H1 (cell line): ENCODE data around the gene CTCF. TPM values are rescaled to one million over a fixed set of nuclear protein-coding genes. Genes with fewer than 3 reads are reported as not detected.

Source experiments
- CTCF ChIA-PET: fragments of 300-600 bp; sonication (Branson Sonifier 250); formaldehyde crosslinking; loops from one replicate; lab custom pipeline; 2021; ENCODE audit not compliant: partially characterized antibody; lab: Charles Lee
- POLR2A ChIA-PET: fragments of 300-600 bp; sonication (Branson Sonifier 250); formaldehyde crosslinking; loops from one replicate; lab custom pipeline; 2021; ENCODE audit warnings: inconsistent platforms; ENCODE audit not compliant: partially characterized antibody; lab: Charles Lee
- DNase-seq, 2 experiments: peaks; one replicate each; pipeline versions ENCODE4 v3.0.0 to v3.0.0-alpha.2; 2010 to 2022; ENCODE audit warnings: low spot score in 2 of 2, low read depth in 1 of 2, mixed read lengths in 1 of 2
- FAIRE-seq: peaks from 2 replicates; lab custom pipeline; 2011; peaks lifted over from hg19 to GRCh38; lab: Jason Lieb, UNC
- H2AFZ ChIP-seq: 2 replicates; pipeline ENCODE4 v1.8.1; 2012; ENCODE audit warnings: low read length, inconsistent platforms
- H2AK5ac ChIP-seq: 2 replicates; pipeline ENCODE4 v1.6.1; 2013; ENCODE audit warnings: low read depth, low read length
- H2BK120ac ChIP-seq: replicated peaks from 2 replicates; pipeline ENCODE3; 2013; ENCODE audit warnings: low read depth, low read length, inconsistent platforms
- H2BK12ac ChIP-seq: 2 replicates; pipeline ENCODE4 v1.6.1; 2013; ENCODE audit warnings: low read depth, low read length
- H2BK15ac ChIP-seq: 2 replicates; pipeline ENCODE4 v1.6.1; 2013; ENCODE audit warnings: low read length
- H2BK20ac ChIP-seq: 2 replicates; pipeline ENCODE4 v1.6.1; 2013; ENCODE audit warnings: low read length
- H2BK5ac ChIP-seq: 2 replicates; pipeline ENCODE4 v1.6.1; 2013; ENCODE audit warnings: low read depth, low read length
- H3K14ac ChIP-seq: 2 replicates; pipeline ENCODE4 v1.6.1; 2013; ENCODE audit warnings: inconsistent platforms; ENCODE audit not compliant: insufficient read length
- H3K18ac ChIP-seq: 2 replicates; pipeline ENCODE4 v1.6.1; 2013; ENCODE audit warnings: low read length; ENCODE audit errors: extremely low read depth
- H3K23ac ChIP-seq: 2 replicates; pipeline ENCODE4 v1.6.1; 2013; ENCODE audit warnings: inconsistent platforms; ENCODE audit not compliant: insufficient read length
- H3K23me2 ChIP-seq: 2 replicates; pipeline ENCODE4 v1.6.1; 2013; ENCODE audit warnings: low read depth, low read length
- H3K27ac ChIP-seq: 2 replicates; pipeline ENCODE4 v1.6.1; 2011; ENCODE audit warnings: low read depth, low read length, inconsistent platforms
- H3K27me3 ChIP-seq, 4 experiments: replicated peaks in 1 of 4; 1 replicate in 1 of 4; 2 replicates in 3 of 4; pipeline versions ENCODE4 v1.6.1 to v1.8.1; 2011 to 2013; ENCODE audit warnings: low read length in 3 of 4, mild to moderate bottlenecking in 3 of 4, inconsistent platforms in 2 of 4, mixed read lengths in 2 of 4, moderate library complexity in 1 of 4; ENCODE audit not compliant: control insufficient read depth in 3 of 4, insufficient read depth in 3 of 4; ENCODE audit errors: extremely low read depth in 1 of 4
- H3K36me3 ChIP-seq, 4 experiments: 2 replicates each; pipeline versions ENCODE4 v1.6.1 to v1.8.1; 2011 to 2013; ENCODE audit warnings: mild to moderate bottlenecking in 4 of 4, low read length in 3 of 4, moderate library complexity in 2 of 4, control low read depth in 1 of 4, inconsistent platforms in 1 of 4; ENCODE audit not compliant: insufficient read depth in 4 of 4, control insufficient read depth in 2 of 4
- H3K4ac ChIP-seq: replicated peaks from 2 replicates; pipeline ENCODE3; 2013; ENCODE audit warnings: low read length, low read depth, mixed read lengths, inconsistent platforms; ENCODE audit not compliant: insufficient read length
- H3K4me1 ChIP-seq, 4 experiments: replicated peaks in 1 of 4; 1 replicate in 1 of 4; 2 replicates in 3 of 4; pipeline versions ENCODE4 v1.6.1 to v1.8.1; 2011 to 2013; ENCODE audit warnings: low read length in 3 of 4, inconsistent platforms in 2 of 4, mixed read lengths in 1 of 4; ENCODE audit not compliant: insufficient read depth in 4 of 4, control insufficient read depth in 3 of 4
- H3K4me2 ChIP-seq, 2 experiments: 2 replicates each; pipeline versions ENCODE4 v1.6.1 to v1.8.1; 2011 to 2013; ENCODE audit warnings: low read depth in 2 of 2, low read length in 2 of 2, control low read depth in 1 of 2, inconsistent platforms in 1 of 2, mild to moderate bottlenecking in 1 of 2; ENCODE audit not compliant: insufficient read depth in 1 of 2
- H3K4me3 ChIP-seq, 4 experiments: fragments of 200-600, 300-600 bp in 1 of 4; sonication (generic), shearing (Covaris generic), sonication (Bioruptor Twin) in 1 of 4; 2 replicates each; pipeline versions ENCODE4 v1.5.1 to v1.8.1; 2011 to 2016; ENCODE audit warnings: low read length in 4 of 4, low read depth in 3 of 4, control low read depth in 2 of 4, inconsistent platforms in 2 of 4, mild to moderate bottlenecking in 2 of 4, mixed read lengths in 1 of 4, moderate library complexity in 1 of 4; ENCODE audit not compliant: insufficient read depth in 2 of 4; ENCODE audit errors: extremely low read depth in 1 of 4
- H3K56ac ChIP-seq: replicated peaks from 2 replicates; pipeline ENCODE3; 2013; ENCODE audit warnings: low read depth, mild to moderate bottlenecking, mixed read lengths, low read length, inconsistent platforms; ENCODE audit not compliant: insufficient read length
- H3K79me1 ChIP-seq: 2 replicates; pipeline ENCODE4 v1.6.1; 2013; ENCODE audit warnings: low read depth, low read length, control low read depth
- H3K79me2 ChIP-seq, 2 experiments: 2 replicates each; pipeline versions ENCODE4 v1.6.1 to v1.8.1; 2012 to 2013; ENCODE audit warnings: low read length in 2 of 2, mild to moderate bottlenecking in 2 of 2, inconsistent platforms in 1 of 2; ENCODE audit not compliant: insufficient read depth in 2 of 2, control insufficient read depth in 1 of 2
- H3K9ac ChIP-seq, 4 experiments: replicated peaks in 1 of 4; 1 replicate in 1 of 4; 2 replicates in 3 of 4; pipeline versions ENCODE4 v1.6.1 to v1.8.1; 2011 to 2013; ENCODE audit warnings: low read depth in 3 of 4, low read length in 3 of 4, control low read depth in 2 of 4, mild to moderate bottlenecking in 2 of 4, moderate library complexity in 2 of 4, inconsistent platforms in 1 of 4; ENCODE audit errors: extremely low read depth in 1 of 4
- H3K9me3 ChIP-seq, 2 experiments: 2 replicates each; pipeline versions ENCODE4 v1.6.1 to v1.8.1; 2012 to 2013; ENCODE audit warnings: mild to moderate bottlenecking in 2 of 2, moderate library complexity in 2 of 2, control low read depth in 1 of 2, inconsistent platforms in 1 of 2, low read depth in 1 of 2, low read length in 1 of 2, mixed read lengths in 1 of 2; ENCODE audit not compliant: insufficient read depth in 2 of 2
- H4K20me1 ChIP-seq, 2 experiments: replicated peaks in 1 of 2; 2 replicates each; pipeline versions ENCODE3 to v1.8.1; 2011 to 2013; ENCODE audit warnings: inconsistent platforms in 2 of 2, low read length in 2 of 2, mild to moderate bottlenecking in 1 of 2; ENCODE audit not compliant: insufficient read depth in 2 of 2, control insufficient read depth in 1 of 2
- H4K5ac ChIP-seq: 2 replicates; pipeline ENCODE4 v1.6.1; 2013; ENCODE audit warnings: low read length, low read depth, mixed read lengths, inconsistent platforms; ENCODE audit not compliant: insufficient read length
- H4K8ac ChIP-seq: 2 replicates; pipeline ENCODE4 v1.8.0; 2013; ENCODE audit warnings: mild to moderate bottlenecking, moderate library complexity, low read length, inconsistent platforms; ENCODE audit not compliant: insufficient read depth; ENCODE audit errors: extremely low read depth
- H4K91ac ChIP-seq: replicated peaks from 2 replicates; pipeline ENCODE3; 2013; ENCODE audit warnings: low read length, mixed read lengths, inconsistent platforms; ENCODE audit not compliant: insufficient read length
- CBX8 ChIP-seq: fragments of 300-800, 300-1000 bp; sonication (generic); IDR thresholded peaks from 2 replicates; pipeline ENCODE4 v1.7.1; 2016; ENCODE audit warnings: low read depth, low read length, borderline replicate concordance
- POU5F1 ChIP-seq: IDR thresholded peaks from 2 replicates; pipeline ENCODE4 v1.6.1; 2011; ENCODE audit warnings: low read depth, mild to moderate bottlenecking, low read length, moderate library complexity
- WGBS, 2 experiments: shearing (Covaris generic) in 1 of 2; methylation state at CpG; one replicate each; pipeline versions ENCODE4 v1.1.6 to v1.1.7; 2013 to 2015; ENCODE audit warnings: low lambda C conversion rate in 2 of 2, mixed read lengths in 2 of 2, inconsistent platforms in 1 of 2, low coverage in 1 of 2, missing lambda C conversion rate in 1 of 2; ENCODE audit not compliant: insufficient replicate concordance in 2 of 2, insufficient coverage in 1 of 2, insufficient read length in 1 of 2; ENCODE audit errors: extremely low coverage in 1 of 2, missing lambda C conversion rate in 1 of 2; 5-methylcytosine and 5-hydroxymethylcytosine counted together
- polyA plus RNA-seq, 7 experiments: library from polyadenylated mRNA; depleted of rRNA in 3 of 7; stranded (reverse) in 5 of 7; unstranded in 2 of 7; fragments of >200 nt in 5 of 7; fragments of 200-250 nt in 2 of 7; gene quantifications; 1 replicate in 5 of 7; 2 replicates in 1 of 7; 4 replicates in 1 of 7; pipeline versions ENCODE4 v1.2.1 to v1.2.3, GENCODE V29; 2011 to 2013; ENCODE audit warnings: missing spikeins in 2 of 7, mixed read lengths in 2 of 7
- total RNA-seq: library from RNA; stranded (reverse); fragmentation: NEBNext Ultra II Directional; extraction: Animal tissue kit (Norgen Biotek cat#: 25700); gene quantifications from 2 replicates; pipeline ENCODE4 v1.2.1, GENCODE V29; 2021
- TF ChIP-seq, protein P1 (sequence below), 3 experiments: IDR thresholded peaks; 1 replicate in 2 of 3; 2 replicates in 1 of 3; pipeline versions ENCODE4 v1.5.1 to v1.6.1; 2011; ENCODE audit warnings: low read length in 3 of 3, mild to moderate bottlenecking in 3 of 3, inconsistent platforms in 2 of 3, low read depth in 1 of 3, moderate library complexity in 1 of 3; ENCODE audit not compliant: insufficient read depth in 1 of 3; ENCODE audit errors: control extremely low read depth in 1 of 3

Gene CTCF
- total and polyA plus RNA-seq, 2 of the 8 experiments (the other 6 are each of a cell fraction or from before 2014, with no cell fraction given): 32.4 to 66.0 TPM

DNA sequence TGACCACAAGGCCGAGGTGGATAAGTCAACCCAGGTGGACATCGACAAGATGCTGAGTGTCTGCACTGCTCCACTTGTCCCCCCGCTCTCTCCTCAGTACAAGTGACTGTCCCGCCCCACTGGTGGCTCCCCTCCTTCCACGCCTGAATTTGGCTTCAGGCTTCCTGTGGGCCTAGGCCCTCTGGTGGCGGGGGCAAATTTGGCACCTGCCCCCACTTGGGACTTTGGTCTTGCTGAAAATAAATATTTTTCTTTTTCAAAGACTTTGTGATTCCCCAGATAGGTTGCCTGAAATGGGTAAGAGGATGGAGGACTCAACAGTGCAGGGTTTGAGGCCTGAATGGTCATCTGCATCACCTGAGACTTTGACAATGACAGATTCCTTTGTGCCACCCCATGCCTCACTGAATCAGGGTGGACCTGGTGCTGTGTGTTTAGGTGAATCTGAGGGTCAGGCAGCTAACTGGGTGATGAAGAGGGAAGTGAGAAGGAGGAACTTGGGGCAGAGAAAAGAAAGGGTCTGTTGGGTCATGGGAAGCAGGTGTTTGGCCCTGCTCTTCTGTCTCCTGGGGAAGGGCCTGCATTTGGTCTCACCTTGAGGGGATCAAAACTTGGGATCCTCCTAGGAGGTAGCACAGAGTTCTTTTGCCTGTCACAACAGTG lies 106.3 kb downstream of the CTCF start:
- Histone ChIP-seq H2AK5ac (no peak overlapping the region), H3K56ac (no peak overlapping the region), H2BK120ac (no peak overlapping the region), H3K9me3 (no peaks in the 10 kb centered on the region), H4K5ac (no peak overlapping the region), H3K4me1 (peaks cover 0 to 20% (median 12%) of the 10 kb centered on the region in 4 experiments; a peak in 5 of 7 replicates), H3K79me1 (no peaks in the 10 kb centered on the region), H3K4me3 (no peak overlapping the region), H3K36me3 (no peaks in the 10 kb centered on the region), H3K23me2 (peaks cover 11% of the 10 kb centered on the region; the same call in 1 of the 2 replicates), H2BK15ac (no peak overlapping the region), H4K8ac (no peak overlapping the region), H3K18ac (no peak overlapping the region), H2BK12ac (no peak overlapping the region), H4K91ac (peak overlapping the region; percentile 47), H3K14ac (no peak overlapping the region), H3K4ac (no peak overlapping the region), H2BK5ac (no peak overlapping the region), H3K79me2 (no peaks in the 10 kb centered on the region), H2AFZ (no peak overlapping the region), H3K4me2 (no peak overlapping the region), H3K9ac (no peak overlapping the region), H3K27ac (no peak overlapping the region), H3K27me3 (peaks cover 0 to 3% (median 0%) of the 10 kb centered on the region in 4 experiments; a peak in 2 of 7 replicates), H4K20me1 (peaks cover 3 to 10% of the 10 kb centered on the region in 2 experiments), H3K23ac (no peak overlapping the region), H2BK20ac (no peak overlapping the region)
- FAIRE-seq (no peak), DNase-seq (no peak)
- CTCF ChIA-PET: interaction anchor here (0.6 to 13.7 kb wide), 32 partner anchors 11 to 273 kb away, joined by 3 to 202 read pairs (median 4); partner anchors contain the start of genes CARMIL2 and CTRL
- TF ChIP-seq POU5F1 (no peak), CBX8 (no peak)
- TF ChIP-seq, protein P1, sequence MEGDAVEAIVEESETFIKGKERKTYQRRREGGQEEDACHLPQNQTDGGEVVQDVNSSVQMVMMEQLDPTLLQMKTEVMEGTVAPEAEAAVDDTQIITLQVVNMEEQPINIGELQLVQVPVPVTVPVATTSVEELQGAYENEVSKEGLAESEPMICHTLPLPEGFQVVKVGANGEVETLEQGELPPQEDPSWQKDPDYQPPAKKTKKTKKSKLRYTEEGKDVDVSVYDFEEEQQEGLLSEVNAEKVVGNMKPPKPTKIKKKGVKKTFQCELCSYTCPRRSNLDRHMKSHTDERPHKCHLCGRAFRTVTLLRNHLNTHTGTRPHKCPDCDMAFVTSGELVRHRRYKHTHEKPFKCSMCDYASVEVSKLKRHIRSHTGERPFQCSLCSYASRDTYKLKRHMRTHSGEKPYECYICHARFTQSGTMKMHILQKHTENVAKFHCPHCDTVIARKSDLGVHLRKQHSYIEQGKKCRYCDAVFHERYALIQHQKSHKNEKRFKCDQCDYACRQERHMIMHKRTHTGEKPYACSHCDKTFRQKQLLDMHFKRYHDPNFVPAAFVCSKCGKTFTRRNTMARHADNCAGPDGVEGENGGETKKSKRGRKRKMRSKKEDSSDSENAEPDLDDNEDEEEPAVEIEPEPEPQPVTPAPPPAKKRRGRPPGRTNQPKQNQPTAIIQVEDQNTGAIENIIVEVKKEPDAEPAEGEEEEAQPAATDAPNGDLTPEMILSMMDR (IDR thresholded peaks at IDR 0.05; ENCODE audit: control extremely low read depth in 1 of 3, insufficient read depth in 1 of 3, low read depth in 1 of 3, low read length in 3 of 3): peak in 1 of 3 experiments; percentile 4; a peak in 1 of 4 replicates
- 81% methylated on average over 6 of the region's 6 CpGs; no CpG with 5 or more reads in 1 of the 2 experiments for WGBS, 2 experiments
- POLR2A ChIA-PET: interaction anchor here (2.1 kb wide), 1 partner anchor 148 kb away, joined by 5 read pairs; no protein-coding TSS in a partner anchor
